ENCODE data around the gene ZC3H12D.

Gene ZC3H12D

GRCh38 chr6:149453597-149454345 is 31.0 kb downstream of the ZC3H12D start:
- no peak for TF ChIP-seq FOXP2 (optimal IDR thresholded peaks at IDR 0.05; ENCODE audit: borderline replicate concordance, extremely low read depth, extremely low read length, insufficient read depth)
- no peak for TF ChIP-seq TAF1 (IDR thresholded peaks at IDR 0.05; ENCODE audit: borderline replicate concordance, insufficient read depth, low read length)
- TF ChIP-seq POLR2AphosphoS5 (IDR thresholded peaks at IDR 0.05; ENCODE audit: low read depth, low read length), result no peak
- no peak for TF ChIP-seq REST (IDR thresholded peaks at IDR 0.05; ENCODE audit: insufficient read depth in 1 of 2, low read depth in 2 of 2, low read length in 2 of 2)
- TF ChIP-seq SIN3A (IDR thresholded peaks at IDR 0.05; ENCODE audit: borderline replicate concordance, insufficient read depth, low read length), result no peak

GRCh38 chr6:149452037-149452939 is 32.5 kb downstream of the ZC3H12D start:
- TF ChIP-seq TAF1 (IDR thresholded peaks at IDR 0.05; ENCODE audit: borderline replicate concordance, insufficient read depth, low read length) (no peak), FOXP2 (optimal IDR thresholded peaks at IDR 0.05; ENCODE audit: borderline replicate concordance, extremely low read depth, extremely low read length, insufficient read depth) (no peak), SIN3A (IDR thresholded peaks at IDR 0.05; ENCODE audit: borderline replicate concordance, insufficient read depth, low read length) (no peak), REST (IDR thresholded peaks at IDR 0.05; ENCODE audit: insufficient read depth in 1 of 2, low read depth in 2 of 2, low read length in 2 of 2) (no peak), POLR2AphosphoS5 (IDR thresholded peaks at IDR 0.05; ENCODE audit: low read depth, low read length) (no peak)

GRCh38 chr6:149451376-149452036 is 33.3 kb downstream of the ZC3H12D start:
- no peak for TF ChIP-seq FOXP2 (optimal IDR thresholded peaks at IDR 0.05; ENCODE audit: borderline replicate concordance, extremely low read depth, extremely low read length, insufficient read depth)
- no peak for TF ChIP-seq REST (IDR thresholded peaks at IDR 0.05; ENCODE audit: insufficient read depth in 1 of 2, low read depth in 2 of 2, low read length in 2 of 2)
- no peak for TF ChIP-seq TAF1 (IDR thresholded peaks at IDR 0.05; ENCODE audit: borderline replicate concordance, insufficient read depth, low read length)
- TF ChIP-seq POLR2AphosphoS5 (IDR thresholded peaks at IDR 0.05; ENCODE audit: low read depth, low read length), result no peak
- no peak for TF ChIP-seq SIN3A (IDR thresholded peaks at IDR 0.05; ENCODE audit: borderline replicate concordance, insufficient read depth, low read length)

GRCh38 chr6:149450679-149451375 is 34.0 kb downstream of the ZC3H12D start:
- TF ChIP-seq REST (IDR thresholded peaks at IDR 0.05; ENCODE audit: insufficient read depth in 1 of 2, low read depth in 2 of 2, low read length in 2 of 2) (no peak), FOXP2 (optimal IDR thresholded peaks at IDR 0.05; ENCODE audit: borderline replicate concordance, extremely low read depth, extremely low read length, insufficient read depth) (no peak), TAF1 (IDR thresholded peaks at IDR 0.05; ENCODE audit: borderline replicate concordance, insufficient read depth, low read length) (no peak), POLR2AphosphoS5 (IDR thresholded peaks at IDR 0.05; ENCODE audit: low read depth, low read length) (no peak), SIN3A (IDR thresholded peaks at IDR 0.05; ENCODE audit: borderline replicate concordance, insufficient read depth, low read length) (no peak)

All from PFSK-1 (cell line).